Keratinocyte (primary cell): ENCODE measurements around the gene TUBGCP4. TPM values are rescaled to one million over a fixed set of nuclear protein-coding genes. Genes with fewer than 3 reads are reported as not detected.

Experiments
- DNase-seq: peaks from one replicate; pipeline ENCODE4 v3.0.0-alpha.2; 2011; ENCODE audit warnings: low read depth, missing footprints, low spot score
- FAIRE-seq: peaks from 2 replicates; lab custom pipeline; 2011; peaks lifted over from hg19 to GRCh38; lab: Jason Lieb, UNC
- H2AFZ ChIP-seq: 2 replicates; pipeline ENCODE4 v1.6.0; 2012; ENCODE audit warnings: low read length, control low read depth, inconsistent platforms; ENCODE audit not compliant: control insufficient read depth
- H3K27ac ChIP-seq: 2 replicates; pipeline ENCODE4 v1.5.1; 2011; ENCODE audit warnings: low read length; ENCODE audit not compliant: control insufficient read depth, insufficient read depth
- H3K27me3 ChIP-seq: 3 replicates; pipeline ENCODE4 v1.6.0; 2011; ENCODE audit warnings: low read length; ENCODE audit not compliant: control insufficient read depth, insufficient read depth; ENCODE audit errors: extremely low read depth
- H3K36me3 ChIP-seq, 2 experiments: 2 replicates in 1 of 2; 3 replicates in 1 of 2; pipeline ENCODE4 v1.5.1; 2011; ENCODE audit warnings: low read length in 2 of 2, mild to moderate bottlenecking in 1 of 2; ENCODE audit not compliant: control insufficient read depth in 2 of 2, insufficient read depth in 2 of 2; ENCODE audit errors: extremely low read depth in 1 of 2
- H3K4me1 ChIP-seq: 3 replicates; pipeline ENCODE4 v1.5.1; 2011; ENCODE audit warnings: low read length; ENCODE audit not compliant: control insufficient read depth, insufficient read depth; ENCODE audit errors: extremely low read depth
- H3K4me2 ChIP-seq: 3 replicates; pipeline ENCODE4 v1.6.0; 2011; ENCODE audit warnings: low read depth, low read length; ENCODE audit not compliant: control insufficient read depth, insufficient read depth; ENCODE audit errors: extremely low read depth
- H3K4me3 ChIP-seq, 3 experiments: fragments of 200-600 bp in 1 of 3; sonication (generic) in 1 of 3; 2 replicates in 2 of 3; 3 replicates in 1 of 3; pipeline ENCODE4 v1.5.1; 2011 to 2016; ENCODE audit warnings: low read length in 3 of 3, mild to moderate bottlenecking in 3 of 3, control low read depth in 2 of 3, inconsistent platforms in 1 of 3, low read depth in 1 of 3, mixed read lengths in 1 of 3, mixed run types in 1 of 3, moderate library complexity in 1 of 3; ENCODE audit not compliant: control insufficient read depth in 2 of 3, insufficient read depth in 2 of 3; ENCODE audit errors: extremely low read depth in 1 of 3
- H3K79me2 ChIP-seq: 2 replicates; pipeline ENCODE4 v1.6.0; 2012; ENCODE audit warnings: low read length; ENCODE audit not compliant: control insufficient read depth, insufficient read depth
- H3K9ac ChIP-seq: 3 replicates; pipeline ENCODE4 v1.6.0; 2011; ENCODE audit warnings: low read length; ENCODE audit not compliant: control insufficient read depth, insufficient read depth; ENCODE audit errors: extremely low read depth
- H3K9me1 ChIP-seq: 3 replicates; pipeline ENCODE4 v1.6.0; 2011; ENCODE audit warnings: low read length; ENCODE audit not compliant: control insufficient read depth, insufficient read depth; ENCODE audit errors: extremely low read depth
- H3K9me3 ChIP-seq: 2 replicates; pipeline ENCODE4 v1.5.1; 2012; ENCODE audit warnings: low read depth, low read length; ENCODE audit not compliant: control insufficient read depth
- H4K20me1 ChIP-seq: 3 replicates; pipeline ENCODE4 v1.6.0; 2011; ENCODE audit warnings: low read length; ENCODE audit not compliant: control insufficient read depth, insufficient read depth; ENCODE audit errors: extremely low read depth
- CTCF ChIP-seq, 3 experiments: IDR thresholded peaks in 1 of 3; conservative IDR thresholded peaks in 1 of 3; optimal IDR thresholded peaks in 1 of 3; 2 replicates in 2 of 3; 3 replicates in 1 of 3; pipeline versions ENCODE3 to v1.5.1; 2011; ENCODE audit warnings: low read length in 3 of 3, mild to moderate bottlenecking in 3 of 3, moderate library complexity in 2 of 3, control low read depth in 1 of 3, inconsistent platforms in 1 of 3; ENCODE audit not compliant: insufficient read depth in 2 of 3; ENCODE audit errors: extremely low read depth in 1 of 3
- EZH2 ChIP-seq: IDR thresholded peaks from one replicate; pipeline ENCODE4 v1.6.1; 2012; ENCODE audit warnings: inconsistent platforms, mild to moderate bottlenecking, low read length, moderate library complexity
- dilution Hi-C: fragments of 300-500 bp; cut with MboI; formaldehyde crosslinking; loops from one replicate; pipeline ENCODE4 v1.7.0; 2020; ENCODE audit warnings: low sequenced_read_pairs; ENCODE audit not compliant: extremely low pct_ligation_motif_present
- polyA plus RNA-seq, 5 experiments: library from polyadenylated mRNA; depleted of rRNA in 3 of 5; stranded (reverse) in 3 of 5; stranded (forward) in 1 of 5; unstranded in 1 of 5; fragments of >200 nt; gene quantifications; 1 replicate in 1 of 5; 2 replicates in 3 of 5; 3 replicates in 1 of 5; pipeline versions ENCODE4 v1.2.1 to v1.2.3, GENCODE V29; 2011 to 2012; ENCODE audit warnings: missing spikeins in 2 of 5, low read depth in 1 of 5, low replicate concordance in 1 of 5

The TUBGCP4 gene
- polyA plus RNA-seq, 1 donor (not counting 4 experiments of a cell fraction or from before 2014, with no cell fraction given): 16.1 TPM

GRCh38 chr15:43420435-43420834 is 49.5 kb downstream of the TUBGCP4 start:
- Histone ChIP-seq H3K36me3 (peaks cover 13 to 19% of the 10 kb centered on the region in 2 experiments), H2AFZ (no peak overlapping the region), H4K20me1 (no peaks in the 10 kb centered on the region), H3K27ac (no peak overlapping the region), H3K9me3 (no peaks in the 10 kb centered on the region), H3K4me3 (no peak overlapping the region), H3K9me1 (peaks cover 2% of the 10 kb centered on the region), H3K4me2 (no peak overlapping the region), H3K4me1 (no peaks in the 10 kb centered on the region), H3K9ac (no peak overlapping the region), H3K79me2 (no peaks in the 10 kb centered on the region), H3K27me3 (no peaks in the 10 kb centered on the region)
- DNase-seq (no peak), FAIRE-seq (no peak)
- no peak for TF ChIP-seq CTCF (optimal IDR thresholded peaks at IDR 0.05 in 1 of 3, IDR thresholded peaks at IDR 0.05 in 1 of 3, conservative IDR thresholded peaks at IDR 0.05 in 1 of 3; ENCODE audit: extremely low read depth in 1 of 3, insufficient read depth in 2 of 3, low read length in 3 of 3)
- dilution Hi-C loops: no loop called here

DNA sequence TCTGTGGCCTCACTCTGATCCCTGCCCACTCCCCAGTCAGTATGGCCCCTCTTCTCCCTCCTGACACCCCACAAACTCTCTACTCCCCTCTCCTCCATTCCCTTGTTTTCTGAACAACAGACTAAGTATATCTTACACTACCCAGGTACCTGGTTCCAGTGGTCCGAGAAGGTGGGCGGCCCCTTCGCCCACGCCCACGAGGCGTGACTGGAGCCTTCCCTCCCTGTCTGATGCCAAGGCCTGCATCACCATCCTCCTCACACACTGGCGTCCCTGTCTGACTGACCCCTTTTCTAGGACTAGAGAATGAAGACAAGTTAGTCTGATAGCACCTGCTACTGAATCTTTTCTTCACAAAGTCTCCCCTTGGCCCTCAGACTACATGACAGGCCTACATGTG is 50.0 kb downstream of the TUBGCP4 start:
- Histone ChIP-seq H3K79me2 (no peaks in the 10 kb centered on the region), H3K4me3 (no peak overlapping the region), H3K36me3 (peaks cover 13 to 16% of the 10 kb centered on the region in 2 experiments), H4K20me1 (no peaks in the 10 kb centered on the region), H3K4me1 (no peaks in the 10 kb centered on the region), H3K4me2 (no peak overlapping the region), H3K9me1 (peaks cover 2% of the 10 kb centered on the region), H3K27ac (no peak overlapping the region), H2AFZ (no peak overlapping the region), H3K27me3 (no peaks in the 10 kb centered on the region), H3K9ac (no peak overlapping the region), H3K9me3 (no peaks in the 10 kb centered on the region)
- DNase-seq (no peak), FAIRE-seq (no peak)
- TF ChIP-seq EZH2: no peak
- no peak for TF ChIP-seq CTCF (optimal IDR thresholded peaks at IDR 0.05 in 1 of 3, IDR thresholded peaks at IDR 0.05 in 1 of 3, conservative IDR thresholded peaks at IDR 0.05 in 1 of 3; ENCODE audit: extremely low read depth in 1 of 3, insufficient read depth in 2 of 3, low read length in 3 of 3)
- dilution Hi-C loops: no loop called here
